HEK293 (cell line): ENCODE results near the gene DNAJC7.

ENCODE experiments used
- CTCF ChIA-PET: fragments of 350-600 bp; formaldehyde crosslinking; extraction: SDS; loops from one replicate; lab custom pipeline; 2021; ENCODE audit warnings: antibody characterized with exemption; lab: Yijun Ruan, JAX
- POLR2A ChIA-PET: fragments of 300-600 bp; formaldehyde crosslinking; extraction: SDS; loops from one replicate; lab custom pipeline; 2020; ENCODE audit warnings: antibody characterized with exemption, inconsistent platforms; lab: Yijun Ruan, JAX
- H3K27ac ChIP-seq: fragments of 200-500 bp; sonication (Bioruptor generic); 2 replicates; pipeline ENCODE4 v1.5.1; 2014; ENCODE audit warnings: low read depth, low read length, control low read depth, inconsistent platforms; ENCODE audit errors: extremely low read depth
- H3K36me3 ChIP-seq, 2 experiments: fragments of 200-500 bp in 1 of 2; sonication (Bioruptor generic) in 1 of 2; 1 replicate in 1 of 2; 2 replicates in 1 of 2; pipeline ENCODE4 v1.5.1; 2014 to 2017; ENCODE audit warnings: inconsistent platforms in 2 of 2, low read length in 2 of 2; ENCODE audit not compliant: control insufficient read depth in 2 of 2, insufficient read depth in 1 of 2
- H3K4me1 ChIP-seq: fragments of 200-500 bp; sonication (Bioruptor generic); 2 replicates; pipeline ENCODE4 v1.5.1; 2014; ENCODE audit warnings: mild to moderate bottlenecking, low read length, inconsistent platforms; ENCODE audit not compliant: control insufficient read depth, insufficient read depth
- H3K4me3 ChIP-seq: 2 replicates; pipeline ENCODE4 v1.5.1; 2011; ENCODE audit warnings: low read depth, mild to moderate bottlenecking, control low read depth, low read length, moderate library complexity
- H3K9me3 ChIP-seq: fragments of 200-500 bp; sonication (Bioruptor generic); 2 replicates; pipeline ENCODE4 v1.5.1; 2014; ENCODE audit warnings: low read depth, low read length, inconsistent platforms; ENCODE audit not compliant: control insufficient read depth, insufficient read depth
- GLIS2 ChIP-seq: fragments of 450-650 bp; formaldehyde crosslinking; IDR thresholded peaks from 2 replicates; pipeline ENCODE4 v1.5.1; 2016; ENCODE audit warnings: missing biosample characterization, missing genetic modification characterization
- KLF9 ChIP-seq: fragments of 450-650 bp; formaldehyde crosslinking; IDR thresholded peaks from 2 replicates; pipeline ENCODE4 v1.5.1; 2016; ENCODE audit warnings: missing biosample characterization, missing genetic modification characterization, low read depth
- SP7 ChIP-seq: fragments of 450-650 bp; formaldehyde crosslinking; IDR thresholded peaks from 2 replicates; pipeline ENCODE4 v1.5.1; 2016; ENCODE audit warnings: missing biosample characterization, missing genetic modification characterization
- ZBTB21 ChIP-seq: fragments of 450-650 bp; formaldehyde crosslinking; IDR thresholded peaks from 2 replicates; pipeline ENCODE4 v1.5.1; 2017; ENCODE audit warnings: missing biosample characterization, missing genetic modification characterization
- ZNF10 ChIP-seq: fragments of 450-650 bp; formaldehyde crosslinking; IDR thresholded peaks from 2 replicates; pipeline ENCODE4 v1.5.1; 2017; ENCODE audit warnings: missing biosample characterization, missing genetic modification characterization
- ZNF626 ChIP-seq: fragments of 450-650 bp; sonication (Bioruptor Pico); formaldehyde crosslinking; IDR thresholded peaks from 2 replicates; pipeline ENCODE4 v1.5.1; 2018; ENCODE audit warnings: missing biosample characterization, missing genetic modification characterization, inconsistent platforms
- TF ChIP-seq, protein P1 (sequence below): fragments of 450-650 bp; formaldehyde crosslinking; IDR thresholded peaks from 2 replicates; pipeline ENCODE4 v1.5.1; 2017; ENCODE audit warnings: missing biosample characterization, missing genetic modification characterization
- TF ChIP-seq, protein P2 (sequence below): fragments of 450-650 bp; formaldehyde crosslinking; conservative IDR thresholded peaks from 2 replicates; pipeline ENCODE4 v1.5.1; 2016; ENCODE audit warnings: low read depth, missing biosample characterization, missing genetic modification characterization
- TF ChIP-seq, protein P3 (sequence below): fragments of 450-650 bp; formaldehyde crosslinking; IDR thresholded peaks from 2 replicates; pipeline ENCODE4 v1.5.1; 2016; ENCODE audit warnings: missing biosample characterization, missing genetic modification characterization
- TF ChIP-seq, protein P4 (sequence below): fragments of 450-650 bp; formaldehyde crosslinking; IDR thresholded peaks from 2 replicates; pipeline ENCODE4 v1.5.1; 2016; ENCODE audit warnings: missing biosample characterization, missing genetic modification characterization
- TF ChIP-seq, protein P5 (sequence below): fragments of 450-650 bp; formaldehyde crosslinking; conservative IDR thresholded peaks from 2 replicates; pipeline ENCODE4 v1.5.1; 2016; ENCODE audit warnings: low read depth, missing biosample characterization, missing genetic modification characterization

The DNAJC7 gene

DNA sequence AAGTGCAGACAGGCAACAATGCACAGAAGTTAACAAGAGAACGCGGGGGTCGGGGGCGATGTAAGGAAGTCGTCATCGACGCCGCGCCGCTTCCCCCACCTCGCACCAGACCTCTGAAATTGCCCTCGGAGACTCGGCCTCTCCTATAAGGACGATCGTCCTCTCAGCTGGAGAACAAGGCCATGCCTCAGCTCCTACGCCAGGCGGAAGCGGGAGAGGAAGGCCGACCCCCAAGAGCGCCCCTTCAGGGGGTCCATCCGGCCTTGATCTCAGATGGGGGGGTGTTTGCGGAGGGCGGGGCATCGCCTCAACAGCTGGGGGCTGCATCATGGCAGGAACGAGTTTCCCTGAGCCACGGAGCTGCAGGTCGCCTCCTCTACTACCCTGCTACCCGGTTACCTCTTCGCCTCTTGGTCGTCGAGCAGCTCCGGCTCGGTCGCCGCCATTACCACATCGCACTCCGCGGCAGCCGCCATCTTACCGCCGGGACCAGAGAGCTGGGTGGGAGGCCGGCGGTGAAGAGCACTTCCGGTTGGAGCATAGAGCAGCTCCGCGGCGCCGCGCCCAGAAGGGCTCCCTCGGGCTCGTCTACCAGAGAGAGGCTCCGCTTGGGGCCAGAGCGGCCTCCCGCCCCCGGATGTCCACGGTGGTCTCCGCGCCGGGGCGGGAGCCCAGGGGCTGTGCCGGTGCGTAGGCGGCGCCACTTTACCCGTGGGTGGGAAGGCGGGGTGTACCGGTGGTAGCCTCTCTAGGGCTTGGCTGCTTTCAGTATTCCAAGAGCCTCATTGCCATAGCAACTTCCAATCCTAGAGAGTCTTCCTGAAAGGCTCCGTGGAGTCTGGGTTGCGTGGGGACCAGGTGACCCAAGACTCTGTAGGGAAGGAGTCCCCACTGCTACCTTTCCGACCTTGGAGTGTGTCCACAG, at the start of gene DNAJC7 (continued):
- TF ChIP-seq, protein P1, sequence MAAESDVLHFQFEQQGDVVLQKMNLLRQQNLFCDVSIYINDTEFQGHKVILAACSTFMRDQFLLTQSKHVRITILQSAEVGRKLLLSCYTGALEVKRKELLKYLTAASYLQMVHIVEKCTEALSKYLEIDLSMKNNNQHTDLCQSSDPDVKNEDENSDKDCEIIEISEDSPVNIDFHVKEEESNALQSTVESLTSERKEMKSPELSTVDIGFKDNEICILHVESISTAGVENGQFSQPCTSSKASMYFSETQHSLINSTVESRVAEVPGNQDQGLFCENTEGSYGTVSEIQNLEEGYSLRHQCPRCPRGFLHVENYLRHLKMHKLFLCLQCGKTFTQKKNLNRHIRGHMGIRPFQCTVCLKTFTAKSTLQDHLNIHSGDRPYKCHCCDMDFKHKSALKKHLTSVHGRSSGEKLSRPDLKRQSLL (tag by site-specific recombination), result peak; percentile 85
- TF ChIP-seq, protein P2, sequence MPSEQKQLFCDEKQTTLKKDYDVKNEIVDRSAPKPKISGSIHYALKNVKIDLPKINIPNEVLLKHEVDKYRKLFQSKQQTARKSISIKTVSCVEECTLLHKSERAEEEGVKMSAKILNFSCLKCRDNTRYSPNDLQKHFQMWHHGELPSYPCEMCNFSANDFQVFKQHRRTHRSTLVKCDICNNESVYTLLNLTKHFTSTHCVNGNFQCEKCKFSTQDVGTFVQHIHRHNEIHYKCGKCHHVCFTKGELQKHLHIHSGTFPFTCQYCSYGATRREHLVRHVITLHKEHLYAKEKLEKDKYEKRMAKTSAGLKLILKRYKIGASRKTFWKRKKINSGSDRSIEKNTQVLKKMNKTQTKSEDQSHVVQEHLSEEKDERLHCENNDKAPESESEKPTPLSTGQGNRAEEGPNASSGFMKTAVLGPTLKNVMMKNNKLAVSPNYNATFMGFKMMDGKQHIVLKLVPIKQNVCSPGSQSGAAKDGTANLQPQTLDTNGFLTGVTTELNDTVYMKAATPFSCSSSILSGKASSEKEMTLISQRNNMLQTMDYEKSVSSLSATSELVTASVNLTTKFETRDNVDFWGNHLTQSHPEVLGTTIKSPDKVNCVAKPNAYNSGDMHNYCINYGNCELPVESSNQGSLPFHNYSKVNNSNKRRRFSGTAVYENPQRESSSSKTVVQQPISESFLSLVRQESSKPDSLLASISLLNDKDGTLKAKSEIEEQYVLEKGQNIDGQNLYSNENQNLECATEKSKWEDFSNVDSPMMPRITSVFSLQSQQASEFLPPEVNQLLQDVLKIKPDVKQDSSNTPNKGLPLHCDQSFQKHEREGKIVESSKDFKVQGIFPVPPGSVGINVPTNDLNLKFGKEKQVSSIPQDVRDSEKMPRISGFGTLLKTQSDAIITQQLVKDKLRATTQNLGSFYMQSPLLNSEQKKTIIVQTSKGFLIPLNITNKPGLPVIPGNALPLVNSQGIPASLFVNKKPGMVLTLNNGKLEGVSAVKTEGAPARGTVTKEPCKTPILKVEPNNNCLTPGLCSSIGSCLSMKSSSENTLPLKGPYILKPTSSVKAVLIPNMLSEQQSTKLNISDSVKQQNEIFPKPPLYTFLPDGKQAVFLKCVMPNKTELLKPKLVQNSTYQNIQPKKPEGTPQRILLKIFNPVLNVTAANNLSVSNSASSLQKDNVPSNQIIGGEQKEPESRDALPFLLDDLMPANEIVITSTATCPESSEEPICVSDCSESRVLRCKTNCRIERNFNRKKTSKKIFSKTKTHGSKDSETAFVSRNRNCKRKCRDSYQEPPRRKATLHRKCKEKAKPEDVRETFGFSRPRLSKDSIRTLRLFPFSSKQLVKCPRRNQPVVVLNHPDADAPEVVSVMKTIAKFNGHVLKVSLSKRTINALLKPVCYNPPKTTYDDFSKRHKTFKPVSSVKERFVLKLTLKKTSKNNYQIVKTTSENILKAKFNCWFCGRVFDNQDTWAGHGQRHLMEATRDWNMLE (tag by site-specific recombination), result peak; percentile 86

DNA sequence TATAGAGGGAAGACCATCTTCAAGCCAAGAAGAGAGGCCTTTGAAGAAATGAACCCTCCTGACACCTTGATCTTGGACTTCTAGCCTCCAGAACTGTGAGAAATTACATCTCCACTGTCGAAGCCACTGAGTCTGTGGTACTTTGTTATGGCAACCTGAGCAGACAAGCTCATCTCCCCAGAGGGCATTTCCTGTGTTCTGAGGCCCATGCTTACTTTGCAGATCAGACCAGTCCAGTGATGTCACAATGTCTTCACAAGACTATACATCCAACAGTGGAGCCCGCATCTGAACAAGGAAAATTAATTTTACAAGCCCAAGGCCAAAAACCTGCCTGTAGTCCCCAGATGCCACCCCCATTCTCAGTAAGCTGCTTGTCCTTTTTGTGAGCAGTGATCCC, 48.0 kb upstream of the DNAJC7 start:
- TF ChIP-seq, protein P3, sequence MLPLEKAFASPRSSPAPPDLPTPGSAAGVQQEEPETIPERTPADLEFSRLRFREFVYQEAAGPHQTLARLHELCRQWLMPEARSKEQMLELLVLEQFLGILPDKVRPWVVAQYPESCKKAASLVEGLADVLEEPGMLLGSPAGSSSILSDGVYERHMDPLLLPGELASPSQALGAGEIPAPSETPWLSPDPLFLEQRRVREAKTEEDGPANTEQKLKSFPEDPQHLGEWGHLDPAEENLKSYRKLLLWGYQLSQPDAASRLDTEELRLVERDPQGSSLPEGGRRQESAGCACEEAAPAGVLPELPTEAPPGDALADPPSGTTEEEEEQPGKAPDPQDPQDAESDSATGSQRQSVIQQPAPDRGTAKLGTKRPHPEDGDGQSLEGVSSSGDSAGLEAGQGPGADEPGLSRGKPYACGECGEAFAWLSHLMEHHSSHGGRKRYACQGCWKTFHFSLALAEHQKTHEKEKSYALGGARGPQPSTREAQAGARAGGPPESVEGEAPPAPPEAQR (tag by site-specific recombination), result no peak
- TF ChIP-seq, protein P4, sequence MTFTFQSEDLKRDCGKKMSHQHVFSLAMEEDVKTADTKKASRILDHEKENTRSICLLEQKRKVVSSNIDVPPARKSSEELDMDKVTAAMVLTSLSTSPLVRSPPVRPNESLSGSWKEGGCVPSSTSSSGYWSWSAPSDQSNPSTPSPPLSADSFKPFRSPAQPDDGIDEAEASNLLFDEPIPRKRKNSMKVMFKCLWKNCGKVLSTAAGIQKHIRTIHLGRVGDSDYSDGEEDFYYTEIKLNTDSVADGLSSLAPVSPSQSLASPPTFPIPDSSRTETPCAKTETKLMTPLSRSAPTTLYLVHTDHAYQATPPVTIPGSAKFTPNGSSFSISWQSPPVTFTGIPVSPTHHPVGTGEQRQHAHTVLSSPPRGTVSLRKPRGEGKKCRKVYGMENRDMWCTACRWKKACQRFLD, result no peak
- CTCF ChIA-PET, result interaction anchor here (0.7 to 5.3 kb wide), 14 partner anchors 8 to 54 kb away, joined by 3 to 132 read pairs (median 10); partner anchors contain the start of genes KAT2A, NKIRAS2 and ZNF385C
- POLR2A ChIA-PET, result interaction anchor here (0.7 to 1.3 kb wide), 3 partner anchors 10 to 33 kb away, joined by 3 to 5 read pairs (median 3); partner anchors contain the start of gene ZNF385C
- Histone ChIP-seq H3K36me3 (no peaks in the 10 kb centered on the region), H3K27ac (no peak overlapping the region), H3K4me3 (no peak overlapping the region), H3K9me3 (no peaks in the 10 kb centered on the region), H3K4me1 (no peaks in the 10 kb centered on the region)

DNA sequence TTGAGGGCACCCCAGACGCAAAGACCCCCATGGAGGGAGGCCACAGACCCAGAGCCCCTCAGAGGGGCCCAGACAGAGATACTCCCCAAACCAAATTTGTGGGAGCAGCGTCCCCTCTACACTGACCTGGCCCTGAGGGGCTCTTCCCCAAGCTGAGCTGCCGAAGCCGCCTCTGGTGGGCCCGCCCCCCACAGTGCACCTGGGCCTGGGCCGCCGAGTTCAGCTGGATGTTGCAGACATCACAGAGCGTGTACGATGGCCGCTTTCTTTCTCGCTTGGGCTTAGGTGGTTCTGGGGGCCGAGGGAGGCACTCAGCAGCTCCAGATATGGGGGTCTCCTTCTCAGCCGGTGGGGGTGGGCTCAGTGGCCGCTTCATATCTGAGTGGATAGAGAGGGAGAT, 45.4 kb upstream of the DNAJC7 start:
- no peaks in the 10 kb centered on the region for H3K36me3 ChIP-seq
- H3K4me1 ChIP-seq, result no peaks in the 10 kb centered on the region
- ChIA-PET POLR2A (interaction anchor here (1.1 kb wide), 1 partner anchor 97 kb away, joined by 3 read pairs; no protein-coding TSS in a partner anchor), CTCF (interaction anchor here (0.9 to 2.1 kb wide), 6 partner anchors 13 to 55 kb away, joined by 3 to 6 read pairs (median 4); partner anchors contain the start of gene NKIRAS2)
- H3K27ac ChIP-seq, result no peak overlapping the region
- H3K9me3 ChIP-seq, result no peaks in the 10 kb centered on the region
- no peak overlapping the region for H3K4me3 ChIP-seq
- TF ChIP-seq ZNF626 (tag by site-specific recombination), result no peak
- TF ChIP-seq ZNF10 (tag by site-specific recombination), result no peak
- 0 out of 2 replicates have a peak, but pooled peaks have one; percentile 24 for TF ChIP-seq GLIS2 (tag by site-specific recombination)
- TF ChIP-seq KLF9 (tag by site-specific recombination), result no peak
- no peak for TF ChIP-seq SP7 (tag by site-specific recombination)
- TF ChIP-seq, protein P5, sequence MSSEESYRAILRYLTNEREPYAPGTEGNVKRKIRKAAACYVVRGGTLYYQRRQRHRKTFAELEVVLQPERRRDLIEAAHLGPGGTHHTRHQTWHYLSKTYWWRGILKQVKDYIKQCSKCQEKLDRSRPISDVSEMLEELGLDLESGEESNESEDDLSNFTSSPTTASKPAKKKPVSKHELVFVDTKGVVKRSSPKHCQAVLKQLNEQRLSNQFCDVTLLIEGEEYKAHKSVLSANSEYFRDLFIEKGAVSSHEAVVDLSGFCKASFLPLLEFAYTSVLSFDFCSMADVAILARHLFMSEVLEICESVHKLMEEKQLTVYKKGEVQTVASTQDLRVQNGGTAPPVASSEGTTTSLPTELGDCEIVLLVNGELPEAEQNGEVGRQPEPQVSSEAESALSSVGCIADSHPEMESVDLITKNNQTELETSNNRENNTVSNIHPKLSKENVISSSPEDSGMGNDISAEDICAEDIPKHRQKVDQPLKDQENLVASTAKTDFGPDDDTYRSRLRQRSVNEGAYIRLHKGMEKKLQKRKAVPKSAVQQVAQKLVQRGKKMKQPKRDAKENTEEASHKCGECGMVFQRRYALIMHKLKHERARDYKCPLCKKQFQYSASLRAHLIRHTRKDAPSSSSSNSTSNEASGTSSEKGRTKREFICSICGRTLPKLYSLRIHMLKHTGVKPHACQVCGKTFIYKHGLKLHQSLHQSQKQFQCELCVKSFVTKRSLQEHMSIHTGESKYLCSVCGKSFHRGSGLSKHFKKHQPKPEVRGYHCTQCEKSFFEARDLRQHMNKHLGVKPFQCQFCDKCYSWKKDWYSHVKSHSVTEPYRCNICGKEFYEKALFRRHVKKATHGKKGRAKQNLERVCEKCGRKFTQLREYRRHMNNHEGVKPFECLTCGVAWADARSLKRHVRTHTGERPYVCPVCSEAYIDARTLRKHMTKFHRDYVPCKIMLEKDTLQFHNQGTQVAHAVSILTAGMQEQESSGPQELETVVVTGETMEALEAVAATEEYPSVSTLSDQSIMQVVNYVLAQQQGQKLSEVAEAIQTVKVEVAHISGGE (tag by site-specific recombination), result no peak
- no peak for TF ChIP-seq ZBTB21 (tag by site-specific recombination)
